IPS-11a (cell line): Measurements from ENCODE around the gene ZNF324.
"Not testable (repeated sequence)": the region's sequence is repeated elsewhere in the genome, so short reads cannot be mapped to it uniquely, and the experiment has no call there.

Source experiments
- H3K4me3 ChIP-seq: one replicate; pipeline ENCODE4 v1.5.1; 2013; ENCODE audit warnings: low read depth, low read length, control low read depth

ZNF324 gene

DNA sequence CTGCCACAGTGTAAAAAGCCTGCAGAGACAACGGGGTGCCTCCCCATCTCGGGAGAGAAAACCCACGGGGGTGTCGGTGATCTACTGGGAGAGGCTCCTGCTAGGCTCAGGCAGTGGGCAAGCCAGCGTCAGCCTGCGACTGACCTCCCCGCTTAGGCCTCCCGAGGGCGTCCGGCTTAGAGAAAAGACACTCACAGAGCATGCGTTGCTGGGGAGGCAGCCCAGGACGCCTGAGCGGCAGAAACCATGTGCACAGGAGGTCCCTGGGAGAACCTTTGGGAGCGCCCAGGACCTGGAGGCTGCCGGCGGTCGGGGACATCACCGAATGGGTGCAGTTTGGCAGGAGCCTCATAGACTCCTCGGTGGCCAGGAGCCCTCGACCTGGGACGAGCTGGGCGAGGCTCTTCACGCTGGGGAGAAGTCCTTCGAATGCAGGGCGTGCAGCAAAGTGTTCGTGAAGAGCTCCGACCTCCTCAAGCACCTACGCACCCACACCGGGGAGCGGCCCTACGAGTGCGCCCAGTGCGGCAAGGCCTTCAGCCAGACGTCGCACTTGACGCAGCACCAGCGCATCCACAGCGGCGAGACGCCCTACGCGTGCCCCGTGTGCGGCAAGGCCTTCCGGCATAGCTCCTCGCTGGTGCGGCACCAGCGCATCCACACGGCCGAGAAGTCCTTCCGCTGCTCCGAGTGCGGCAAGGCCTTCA is 4.1 kb downstream of the ZNF324 start:
- not testable (repeated sequence) for H3K4me3 ChIP-seq

DNA sequence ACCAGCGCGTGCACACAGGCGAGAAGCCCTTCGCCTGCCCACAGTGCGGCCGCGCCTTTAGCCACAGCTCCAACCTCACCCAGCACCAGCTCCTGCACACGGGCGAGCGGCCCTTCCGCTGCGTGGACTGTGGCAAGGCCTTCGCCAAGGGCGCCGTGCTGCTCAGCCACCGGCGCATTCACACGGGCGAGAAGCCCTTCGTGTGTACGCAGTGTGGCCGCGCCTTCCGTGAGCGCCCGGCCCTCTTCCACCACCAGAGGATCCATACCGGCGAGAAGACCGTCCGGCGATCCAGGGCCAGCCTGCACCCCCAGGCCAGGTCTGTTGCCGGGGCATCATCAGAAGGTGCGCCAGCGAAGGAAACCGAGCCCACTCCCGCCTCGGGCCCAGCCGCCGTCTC is 4.9 kb downstream of the ZNF324 start:
- no peak overlapping the region for H3K4me3 ChIP-seq

DNA sequence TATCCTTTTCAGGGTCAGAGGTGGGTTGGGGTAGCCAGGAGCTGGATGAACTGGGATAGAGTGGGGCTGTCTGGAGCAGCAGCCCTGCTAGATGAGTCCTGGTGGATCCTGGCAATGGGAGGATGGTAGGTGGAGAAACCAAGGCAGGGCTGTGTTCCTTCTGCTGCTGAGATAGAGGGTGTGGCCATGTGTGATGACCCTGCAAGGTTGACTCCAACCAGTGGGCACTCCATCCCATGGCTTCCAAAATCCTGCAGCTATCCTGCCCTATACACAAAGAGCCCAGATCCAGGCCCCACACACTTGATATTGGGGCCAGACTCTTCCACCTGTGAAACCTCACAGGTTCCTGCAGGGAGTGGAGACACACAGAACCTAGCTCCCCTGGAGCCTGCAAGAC is 6.9 kb downstream of the ZNF324 start:
- H3K4me3 ChIP-seq, result no peak overlapping the region

DNA sequence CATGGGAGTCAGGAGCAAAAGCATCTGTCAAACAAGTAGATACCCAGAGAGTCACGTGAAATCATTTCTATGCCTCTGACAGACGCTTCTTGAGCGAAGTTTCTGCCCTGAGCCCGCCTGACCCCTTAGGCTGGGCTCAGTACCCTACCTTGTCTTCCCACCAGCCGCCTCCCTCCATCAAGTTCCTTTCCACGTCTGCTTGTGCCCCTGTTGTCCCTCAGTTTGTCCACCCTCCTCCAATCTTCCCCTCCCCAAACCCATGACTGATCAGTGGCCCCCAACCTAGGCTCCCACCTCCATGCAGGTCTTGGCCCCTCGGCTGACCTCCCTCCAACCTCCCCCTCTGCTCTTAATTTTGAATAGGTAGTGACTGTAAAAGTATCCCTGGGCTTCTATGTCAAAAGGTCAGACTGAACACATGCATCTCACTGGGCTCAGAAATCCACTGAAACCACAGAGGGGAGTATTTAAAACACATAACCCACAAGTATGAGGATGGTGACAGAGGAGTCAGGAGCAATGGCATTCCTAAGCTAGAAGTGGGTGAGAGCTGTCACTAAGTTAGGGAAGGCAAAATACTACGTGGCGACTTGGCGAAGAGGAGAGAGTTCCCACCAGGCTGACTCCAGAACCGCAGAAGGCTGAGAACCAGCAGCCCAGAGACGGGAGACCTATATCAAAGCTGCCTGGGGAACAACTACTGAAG is 7.6 kb downstream of the ZNF324 start:
- no peak overlapping the region for H3K4me3 ChIP-seq

DNA sequence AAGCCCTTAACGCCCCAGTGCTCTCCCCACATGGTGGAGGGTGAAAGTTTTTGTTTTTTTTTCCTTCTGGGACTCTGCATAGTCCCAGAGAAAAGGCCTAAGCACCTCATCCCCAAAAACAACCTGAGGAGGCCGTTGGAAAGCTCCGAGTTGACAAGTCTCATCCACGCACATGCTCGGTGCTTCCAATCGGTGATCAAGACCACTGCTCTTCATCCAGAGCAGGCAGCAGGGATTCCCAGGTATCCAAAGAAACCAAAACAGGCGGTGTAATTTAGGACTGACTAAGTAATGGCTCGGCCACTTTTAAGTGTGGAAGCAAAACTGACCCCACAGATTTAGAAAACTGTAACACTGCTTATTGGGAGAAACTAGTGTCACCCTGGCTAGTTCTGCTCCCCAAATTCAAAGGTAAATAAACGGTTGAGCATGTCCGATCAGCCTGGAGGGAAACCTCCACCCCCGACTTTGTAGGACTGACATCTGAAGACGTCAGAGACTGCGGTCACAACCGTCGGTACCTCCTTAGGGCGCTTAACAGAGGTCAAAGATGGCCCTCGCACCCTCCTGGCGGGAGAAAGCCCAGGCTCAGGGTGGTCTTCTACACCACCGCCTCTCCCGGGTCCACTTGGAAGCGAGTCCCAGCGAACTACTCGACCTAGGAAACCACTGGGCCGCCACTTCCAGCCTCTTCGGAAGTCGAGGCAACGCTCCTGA is 8.3 kb downstream of the ZNF324 start:
- peak overlapping the region; percentile 73 for H3K4me3 ChIP-seq

DNA sequence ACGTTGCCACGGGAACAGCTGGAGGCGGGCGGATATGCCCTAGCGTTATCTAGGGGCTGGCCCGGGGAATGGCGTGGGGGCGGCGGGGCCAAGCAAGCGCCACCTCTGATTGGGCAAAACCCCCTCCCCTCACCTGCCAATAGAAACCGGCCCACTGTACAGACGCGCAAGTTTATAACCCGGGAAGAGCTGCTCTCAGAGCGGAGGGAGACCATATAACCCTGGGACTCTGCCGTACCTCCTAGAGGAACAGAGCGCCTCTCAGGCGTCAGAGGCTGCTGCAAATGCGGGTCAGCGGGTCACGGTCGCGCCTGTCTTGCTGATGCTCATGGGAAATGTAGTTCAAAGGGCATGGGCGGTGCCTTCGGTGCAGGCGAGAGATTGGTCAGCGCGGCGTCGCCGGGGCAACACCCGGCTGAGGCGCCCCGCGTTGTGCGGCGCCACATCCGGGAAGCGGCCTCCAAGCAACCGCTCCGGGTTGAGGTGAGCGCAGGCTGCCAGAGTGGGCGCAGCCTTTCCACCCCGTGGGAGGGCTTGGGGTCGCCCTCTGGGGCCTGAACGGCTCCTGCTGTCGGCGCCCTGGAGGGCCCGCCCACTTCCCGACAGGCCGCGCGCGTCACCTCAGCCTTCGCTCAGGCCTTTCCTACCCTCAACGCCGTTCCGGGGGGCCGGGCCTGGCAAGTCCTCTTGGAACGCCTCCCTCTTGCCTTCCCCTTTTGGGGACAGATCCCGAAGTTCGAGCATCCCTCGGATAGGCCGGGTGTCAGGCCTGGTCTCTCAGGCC is 9.0 kb downstream of the ZNF324 start, which contains the start of gene ZNF446:
TSS of gene ZNF446 (plus strand) at position 639 of the 784 bp plus-strand sequence. CDS start 867 bp downstream, outside the sequence.
- H3K4me3 ChIP-seq, result peak within 1 kb of the TSS; percentile 73

DNA sequence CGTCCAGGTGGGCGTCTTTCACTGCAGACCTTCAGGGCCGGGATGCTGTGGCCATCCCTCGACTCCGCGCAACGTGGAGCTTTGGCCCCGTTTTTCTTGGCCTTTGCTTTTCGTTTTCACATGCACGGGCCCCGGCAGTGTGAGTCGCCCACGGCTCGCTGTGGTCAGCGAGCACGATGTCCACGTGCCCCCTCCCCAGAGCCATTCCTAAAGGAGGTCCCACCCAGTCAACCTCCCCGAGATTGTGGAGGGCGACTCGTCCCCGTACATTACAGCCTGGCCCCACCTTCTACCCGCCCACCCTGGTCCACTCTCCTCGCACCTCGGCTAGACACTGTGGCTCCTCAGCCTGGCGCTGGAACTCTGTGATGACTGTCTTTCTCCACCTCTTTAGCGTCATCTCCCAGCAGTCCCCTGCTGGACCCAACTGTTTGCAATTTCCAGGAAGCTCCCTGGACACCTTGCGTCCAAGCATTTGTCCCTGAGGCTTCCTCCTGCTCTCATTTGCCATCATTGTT is 9.7 kb downstream of the ZNF324 start:
- H3K4me3 ChIP-seq, result peak overlapping the region; percentile 73

DNA sequence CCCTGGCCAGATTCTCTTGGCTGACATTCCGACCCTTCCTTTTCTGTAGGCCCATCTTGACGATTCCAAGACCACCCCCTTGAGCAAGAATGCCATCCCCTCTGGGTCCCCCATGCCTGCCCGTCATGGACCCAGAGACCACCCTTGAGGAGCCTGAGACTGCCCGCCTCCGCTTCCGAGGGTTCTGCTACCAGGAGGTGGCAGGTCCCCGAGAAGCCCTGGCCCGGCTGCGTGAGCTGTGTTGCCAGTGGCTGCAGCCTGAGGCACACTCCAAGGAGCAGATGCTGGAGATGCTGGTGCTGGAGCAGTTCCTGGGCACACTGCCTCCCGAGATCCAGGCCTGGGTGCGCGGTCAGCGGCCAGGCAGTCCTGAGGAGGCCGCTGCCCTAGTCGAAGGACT is 10.2 kb downstream of the ZNF324 start:
- H3K4me3 ChIP-seq, result no peak overlapping the region

DNA sequence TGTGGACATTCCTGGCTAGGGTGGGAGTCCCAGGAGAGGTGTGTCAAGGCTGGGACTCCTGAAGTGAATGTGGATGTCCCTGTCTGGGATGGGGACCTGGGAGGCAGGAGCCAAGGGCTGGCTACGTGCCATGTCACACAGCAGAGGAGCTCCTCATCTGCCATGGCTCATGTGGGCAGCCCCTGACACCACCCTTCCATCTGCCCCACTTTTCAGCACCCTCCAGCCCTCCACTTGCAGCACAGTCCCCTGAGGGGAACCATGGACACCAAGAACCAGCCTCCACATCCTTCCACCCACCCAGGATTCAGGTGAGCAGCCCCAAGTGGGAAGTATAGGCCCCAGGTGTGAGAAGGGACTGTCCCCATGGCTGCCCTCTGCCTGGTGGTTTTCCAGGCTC is 11.0 kb downstream of the ZNF324 start:
- H3K4me3 ChIP-seq, result no peak overlapping the region

DNA sequence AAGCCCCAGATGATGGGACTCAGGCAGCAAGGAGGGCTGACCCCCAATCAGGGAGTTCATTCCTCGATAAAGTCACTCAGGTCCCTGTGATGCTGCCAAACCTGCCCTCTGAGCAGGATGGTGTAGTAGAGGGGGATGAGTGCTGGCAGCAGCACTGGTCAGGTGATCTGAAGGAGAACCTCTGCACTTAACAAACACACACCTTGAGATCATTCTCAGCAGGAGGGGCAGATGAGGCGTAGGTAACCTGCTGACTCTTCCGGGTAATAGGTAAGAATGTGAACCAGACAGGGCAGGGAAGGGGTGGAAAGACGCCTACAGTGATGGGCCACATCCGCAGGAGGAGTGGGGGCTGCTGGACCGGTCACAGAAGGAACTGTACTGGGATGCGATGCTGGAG is 12.4 kb downstream of the ZNF324 start:
- H3K4me3 ChIP-seq, result no peak overlapping the region

DNA sequence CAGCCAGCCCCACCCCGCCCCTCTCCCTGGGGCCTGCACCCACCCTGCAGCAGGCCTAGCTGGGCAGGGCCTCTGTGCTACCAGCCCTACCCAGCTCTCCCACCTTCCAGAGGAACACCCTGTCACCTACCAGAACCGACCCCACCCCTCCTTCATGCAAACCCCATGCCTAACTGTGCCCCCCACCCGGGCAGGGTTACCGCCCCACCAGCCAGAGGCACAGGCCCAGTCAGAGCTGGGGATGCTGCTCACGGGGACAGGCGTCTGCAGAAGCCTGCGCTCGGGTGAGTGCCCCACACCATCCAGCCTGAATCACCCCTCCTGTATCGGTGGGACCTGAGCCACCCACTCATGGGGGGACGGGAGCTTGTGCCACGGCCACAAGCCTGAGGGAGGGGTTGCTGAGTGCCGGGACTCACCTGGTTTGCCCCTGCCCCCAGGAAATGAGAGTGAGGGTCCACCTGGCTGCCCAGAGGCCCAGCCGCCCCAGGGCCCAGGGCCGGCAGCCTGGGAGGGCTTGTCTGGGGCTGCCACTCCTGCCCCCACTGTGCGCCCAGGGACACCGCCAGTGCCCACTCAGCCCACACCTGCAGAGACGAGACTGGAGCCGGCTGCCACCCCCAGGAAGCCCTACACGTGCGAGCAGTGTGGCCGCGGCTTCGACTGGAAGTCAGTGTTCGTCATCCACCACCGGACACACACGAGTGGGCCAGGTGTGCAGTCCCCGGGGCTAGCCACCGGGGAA is 13.0 kb downstream of the ZNF324 start:
- H3K4me3 ChIP-seq, result no peak overlapping the region

DNA sequence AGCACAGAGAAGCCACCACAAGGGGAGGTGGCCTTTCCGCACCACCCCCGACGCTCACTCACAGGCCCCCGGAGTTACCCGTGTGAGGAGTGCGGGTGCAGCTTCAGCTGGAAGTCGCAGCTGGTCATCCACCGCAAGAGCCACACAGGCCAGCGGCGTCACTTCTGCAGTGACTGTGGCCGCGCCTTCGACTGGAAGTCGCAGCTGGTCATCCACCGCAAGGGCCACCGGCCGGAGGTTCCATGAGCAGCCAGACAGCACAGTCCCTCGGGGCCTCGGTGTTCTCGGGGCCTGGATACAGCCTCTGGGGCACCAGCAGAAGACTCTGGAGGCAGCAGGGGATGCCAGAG is 13.6 kb downstream of the ZNF324 start:
- H3K4me3 ChIP-seq, result no peak overlapping the region

DNA sequence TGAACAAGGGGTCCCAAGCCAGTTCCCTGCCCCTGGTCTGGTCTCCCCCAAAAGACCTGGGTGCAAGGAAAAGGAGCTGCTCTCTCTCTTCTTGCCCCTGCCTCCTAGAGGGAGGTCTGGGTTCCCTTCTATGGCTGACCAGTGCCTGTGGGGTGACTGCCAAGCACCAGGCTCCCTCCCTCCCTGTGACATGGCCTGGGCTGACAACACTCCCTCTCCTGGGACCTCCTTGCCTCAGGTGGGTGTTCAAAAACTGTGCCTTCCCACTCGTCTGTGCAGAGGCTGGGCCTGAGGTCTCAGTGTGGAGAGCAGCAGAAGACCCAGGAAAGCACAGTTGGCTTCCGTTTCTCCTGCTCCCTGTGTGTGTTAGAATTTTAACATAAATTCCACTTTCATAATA is 14.0 kb downstream of the ZNF324 start:
- H3K4me3 ChIP-seq, result no peak overlapping the region

DNA sequence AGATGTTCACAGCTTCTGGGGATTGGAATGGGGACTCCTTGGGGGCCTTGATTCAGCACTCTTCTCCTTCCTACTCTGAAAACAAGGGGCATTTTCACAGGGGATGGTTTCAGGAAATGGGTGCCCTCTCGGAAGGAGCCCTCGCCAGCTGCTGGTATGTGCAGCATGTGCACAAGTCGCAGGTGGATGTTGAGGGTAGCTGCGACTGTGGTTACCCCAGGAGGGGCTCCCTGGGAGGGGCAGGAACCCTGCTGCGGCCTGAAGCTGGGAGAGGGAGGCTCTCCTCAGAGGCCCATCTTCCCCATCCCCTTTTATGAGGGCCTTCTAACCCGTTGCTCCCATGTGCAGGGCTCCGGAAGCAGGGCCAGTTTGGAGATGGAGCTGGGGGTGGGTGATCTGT is 15.5 kb downstream of the ZNF324 start:
- no peak overlapping the region for H3K4me3 ChIP-seq

DNA sequence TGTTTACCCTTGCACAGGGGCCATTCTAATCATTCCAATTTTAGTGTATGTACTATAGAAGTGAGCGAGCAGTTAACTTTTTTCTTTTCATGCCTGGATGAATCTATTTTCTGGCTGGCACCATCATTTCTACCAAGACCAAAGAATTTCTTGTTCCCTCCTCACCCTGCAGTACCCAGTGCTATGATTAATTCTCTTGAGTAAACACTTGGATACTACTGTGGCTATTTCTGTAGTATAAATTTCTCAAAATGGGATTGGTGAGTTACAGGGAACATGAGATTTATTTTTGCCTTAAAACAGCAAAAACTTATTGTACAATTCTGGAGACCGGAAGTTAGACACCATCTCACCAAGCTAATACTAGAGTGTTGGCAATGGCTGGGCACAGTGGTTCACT is 16.9 kb downstream of the ZNF324 start:
- no peak overlapping the region for H3K4me3 ChIP-seq

DNA sequence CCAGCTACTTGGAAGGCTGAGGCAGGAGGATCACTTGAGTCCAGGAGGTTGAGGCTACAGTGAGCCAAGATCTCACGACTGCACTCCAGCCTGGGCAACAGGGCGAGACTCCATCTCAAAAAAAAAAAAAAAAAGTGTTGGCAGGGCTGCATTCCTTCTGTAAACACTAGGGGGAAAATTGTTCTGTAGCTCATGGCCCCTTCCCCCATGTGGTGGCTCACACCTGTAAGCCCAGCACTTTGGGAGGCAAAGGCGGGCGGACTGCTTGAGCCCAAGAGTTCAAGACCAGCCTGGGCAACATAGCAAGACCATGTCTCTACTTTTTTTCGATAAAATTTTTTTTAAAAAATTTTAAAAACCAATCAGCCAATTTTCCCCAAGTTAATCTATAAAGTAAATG is 17.5 kb downstream of the ZNF324 start:
- H3K4me3 ChIP-seq, result not testable (repeated sequence)

DNA sequence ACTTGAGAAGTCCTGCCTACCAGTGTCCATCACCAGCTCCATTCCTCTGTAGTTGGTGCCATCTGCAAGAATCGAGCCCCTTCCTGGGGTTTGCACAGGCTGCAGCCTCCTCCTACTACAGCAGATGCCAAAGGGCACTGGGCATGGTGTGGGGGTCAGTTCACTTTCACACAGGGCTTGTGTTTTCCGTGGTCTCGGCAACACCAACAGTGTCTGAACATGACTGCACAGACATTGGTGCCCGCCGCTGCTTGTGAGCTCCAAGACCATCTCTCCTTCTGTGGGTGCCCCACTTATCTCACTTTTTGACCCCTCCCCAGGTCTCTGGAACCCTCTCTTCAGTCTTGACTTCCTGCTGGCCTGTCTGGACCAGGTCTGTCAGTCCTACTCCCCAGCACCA is 24.5 kb downstream of the ZNF324 start:
- H3K4me3 ChIP-seq, result no peak overlapping the region

DNA sequence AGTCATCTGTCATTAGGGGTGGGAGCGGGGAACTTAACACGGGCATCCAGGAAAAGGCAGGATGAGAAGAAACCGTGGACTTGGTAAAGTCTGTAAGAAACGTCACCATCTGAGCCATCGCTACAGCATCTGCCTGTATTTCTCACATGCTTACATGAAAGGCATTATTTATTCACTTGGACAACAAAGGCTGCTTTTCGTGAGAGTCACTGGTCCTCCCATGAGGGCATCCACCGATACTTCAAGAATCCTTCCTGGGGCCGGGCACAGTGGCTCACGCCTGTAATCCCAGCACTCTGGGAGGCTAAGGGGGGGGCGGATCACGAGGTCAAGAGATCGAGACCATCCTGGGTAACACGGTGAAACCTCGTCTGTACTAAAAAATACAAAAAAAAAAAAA is 25.4 kb downstream of the ZNF324 start:
- no peak overlapping the region for H3K4me3 ChIP-seq

DNA sequence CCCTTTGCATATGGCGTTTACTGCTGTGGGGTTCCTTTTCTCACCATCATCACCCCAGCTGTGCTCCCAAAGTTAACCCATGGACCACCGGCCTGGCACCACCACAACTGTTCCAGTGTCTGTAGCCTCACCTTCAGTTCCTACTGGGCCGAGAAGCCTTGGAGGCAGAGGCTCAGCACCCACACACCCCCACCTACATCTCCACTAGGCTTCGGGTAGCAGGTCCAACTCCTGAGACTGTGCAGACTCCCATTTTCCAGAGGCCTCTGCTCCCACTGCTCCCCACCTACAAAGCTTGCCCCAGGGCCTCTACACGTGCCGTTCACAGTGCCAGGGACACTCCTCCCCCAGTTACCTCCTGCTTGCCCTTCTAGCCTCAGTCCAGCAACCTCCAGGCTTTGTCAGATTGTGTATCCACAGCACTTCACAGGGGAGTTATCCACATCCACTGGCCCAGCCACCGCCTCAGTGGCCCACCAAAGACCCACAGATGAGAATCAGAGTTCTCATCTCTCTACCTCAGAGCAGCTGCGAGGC is 30.8 kb downstream of the ZNF324 start:
- H3K4me3 ChIP-seq, result no peak overlapping the region
